GM19395 (cell line): ENCODE data around the gene ZBTB25.

Experiments used
- ATAC-seq: cut with Tn5 transposase; IDR thresholded peaks from one replicate; pipeline ENCODE4 v1.9.1; 2021; ENCODE audit warnings: mild to moderate bottlenecking, moderate library complexity; ENCODE audit not compliant: unreplicated experiment

ZBTB25 gene

DNA sequence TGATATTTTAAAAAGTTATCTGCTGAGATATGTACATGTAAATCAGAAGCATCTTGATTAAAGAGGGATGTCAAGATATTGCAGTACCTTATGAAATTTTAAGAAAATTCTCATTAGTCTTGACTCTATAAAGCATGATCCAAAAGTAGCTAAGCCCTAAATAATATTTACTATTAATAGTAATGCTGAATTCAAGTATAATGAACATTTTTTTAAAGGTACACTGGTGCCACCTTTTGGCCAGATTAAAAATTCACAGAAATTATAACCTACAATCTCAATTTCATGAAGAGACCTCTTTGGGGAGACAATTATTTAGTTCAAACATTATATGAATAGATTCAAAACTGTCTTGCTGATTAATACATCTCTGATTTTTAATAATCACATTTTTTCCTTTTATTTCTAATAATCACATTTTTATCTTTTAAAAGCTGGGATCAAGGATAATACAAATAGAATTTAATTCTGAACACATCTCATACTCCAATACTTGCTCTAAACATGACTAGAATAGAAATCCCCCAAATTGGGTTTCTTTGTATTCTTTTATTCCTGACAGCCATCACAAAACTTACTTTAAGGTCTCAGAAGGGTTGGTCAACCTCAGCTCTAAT lies 24.9 kb downstream of the ZBTB25 start:
- ATAC-seq = no peak

DNA sequence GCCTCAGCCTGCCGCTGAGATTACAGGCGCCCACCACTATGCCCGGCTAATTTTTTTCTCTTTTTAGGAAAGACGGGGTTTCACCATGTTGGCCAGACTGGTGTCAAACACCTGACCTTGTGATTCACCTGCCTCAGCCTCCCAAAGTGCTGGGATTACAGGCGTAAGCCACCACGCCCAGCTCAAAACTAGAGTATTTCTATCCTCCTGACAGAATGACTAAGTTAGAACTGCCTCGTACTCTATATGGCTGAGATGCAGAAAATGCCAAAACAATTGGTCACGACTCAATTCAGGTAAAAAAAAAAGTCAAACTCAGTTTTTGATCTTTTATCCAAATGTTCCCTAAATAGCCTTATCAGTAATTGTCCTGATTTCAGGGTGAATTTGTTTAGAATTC lies 27.2 kb downstream of the ZBTB25 start:
- no peak for ATAC-seq

DNA sequence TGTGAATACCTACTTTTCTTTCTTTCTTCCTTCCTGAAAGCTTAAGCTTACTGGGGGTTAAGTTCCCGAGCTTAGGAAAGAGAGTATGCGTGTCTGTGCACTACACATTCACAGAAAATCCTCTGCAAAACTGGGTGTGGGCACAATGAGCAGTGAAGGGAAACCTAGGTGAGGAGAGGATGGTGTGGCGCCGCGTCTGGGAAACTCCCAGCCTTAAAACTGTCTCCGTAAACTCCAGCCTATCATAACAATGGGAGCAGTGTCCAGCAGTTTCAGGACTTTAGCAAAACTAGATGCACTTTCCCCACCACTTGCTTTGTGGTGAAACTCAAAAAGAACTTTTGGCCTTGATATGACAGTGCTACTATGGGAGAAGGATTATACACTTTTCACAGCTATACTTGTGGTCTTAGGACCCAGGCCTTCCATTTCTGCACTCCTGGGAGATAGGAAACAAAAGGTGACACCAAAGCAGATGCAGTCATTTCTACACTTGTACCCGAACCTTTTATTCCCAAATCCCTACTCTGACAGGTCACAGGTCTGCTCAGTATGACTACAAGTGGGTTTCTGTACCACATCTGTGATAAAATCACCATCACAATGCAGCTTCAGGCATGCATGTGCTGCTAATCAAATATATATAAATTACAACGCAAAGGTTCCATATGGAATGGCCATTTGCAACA lies 27.9 kb downstream of the ZBTB25 start:
- ATAC-seq = no peak

DNA sequence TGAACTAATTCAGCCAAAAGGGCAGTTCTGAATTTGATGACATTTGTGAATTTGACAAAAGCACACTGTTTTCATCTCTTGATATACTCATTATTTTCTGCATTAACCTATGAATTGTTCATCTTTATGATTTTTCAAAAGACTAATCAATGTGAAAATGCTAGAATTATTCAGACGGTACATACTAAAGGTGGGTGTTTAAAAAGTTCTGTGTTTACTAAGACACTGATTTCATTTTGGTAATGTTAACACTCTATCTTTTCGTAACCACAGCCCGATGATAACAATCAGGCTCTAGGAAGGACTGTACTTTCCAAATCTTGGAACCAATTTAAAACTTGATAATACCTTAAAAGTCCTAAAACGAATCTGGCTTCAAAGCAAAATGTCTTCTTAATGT lies 28.9 kb downstream of the ZBTB25 start:
- ATAC-seq = no peak

DNA sequence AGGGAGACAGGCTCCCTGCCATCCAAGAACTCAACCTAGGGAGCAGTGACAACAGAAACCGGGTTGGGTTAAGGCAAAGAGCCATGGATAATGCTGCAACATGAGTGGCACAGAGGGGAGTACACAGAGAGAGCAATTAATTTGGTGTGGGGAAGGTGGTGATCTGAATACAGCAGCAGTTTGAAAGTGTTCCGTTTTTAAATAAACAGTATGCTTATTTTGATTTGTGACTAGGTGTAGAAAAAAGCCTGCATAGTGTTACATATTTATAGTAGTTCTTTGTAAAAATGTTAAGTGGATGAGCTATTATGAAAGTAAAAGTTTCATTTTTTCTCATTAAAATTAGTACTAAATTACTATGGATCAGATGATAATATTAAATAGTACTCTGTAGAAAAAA lies 29.6 kb downstream of the ZBTB25 start:
- ATAC-seq = no peak

DNA sequence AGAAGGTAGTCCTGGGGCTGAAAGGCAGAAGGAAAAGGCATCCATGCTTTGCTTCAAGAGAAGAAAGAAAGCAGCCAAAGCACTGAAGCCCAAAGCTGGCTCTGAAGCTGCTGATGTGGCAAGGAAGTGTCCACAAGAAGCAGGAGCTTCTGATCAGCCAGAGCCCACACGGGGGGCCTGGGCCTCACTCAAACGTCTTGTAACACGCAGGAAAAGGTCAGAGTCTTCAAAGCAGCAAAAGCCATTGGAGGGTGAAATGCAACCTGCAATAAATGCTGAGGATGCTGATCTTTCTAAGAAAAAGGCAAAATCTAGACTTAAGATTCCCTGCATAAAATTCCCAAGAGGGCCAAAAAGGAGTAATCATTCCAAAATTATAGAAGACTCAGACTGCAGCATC lies 35.2 kb downstream of the ZBTB25 start:
- no peak for ATAC-seq

DNA sequence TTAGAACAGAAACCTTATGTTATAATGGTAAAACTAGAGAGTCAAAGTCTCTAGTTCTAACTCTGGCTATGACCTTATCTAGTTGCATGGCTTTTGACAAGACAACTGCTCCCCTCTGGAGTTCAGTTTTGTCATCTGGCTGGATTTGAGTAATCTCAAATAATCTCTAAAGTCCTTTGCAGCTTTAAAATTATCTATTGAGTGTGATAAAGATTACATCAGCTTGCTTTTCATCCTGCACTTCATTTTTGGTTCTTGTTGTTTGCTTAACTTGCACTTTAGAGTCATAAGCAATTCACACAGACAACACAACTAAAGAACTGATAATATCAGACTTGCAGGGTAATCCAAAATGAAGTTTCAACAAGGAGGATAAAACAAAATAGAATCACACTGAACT lies 36.1 kb downstream of the ZBTB25 start:
- no peak for ATAC-seq

DNA sequence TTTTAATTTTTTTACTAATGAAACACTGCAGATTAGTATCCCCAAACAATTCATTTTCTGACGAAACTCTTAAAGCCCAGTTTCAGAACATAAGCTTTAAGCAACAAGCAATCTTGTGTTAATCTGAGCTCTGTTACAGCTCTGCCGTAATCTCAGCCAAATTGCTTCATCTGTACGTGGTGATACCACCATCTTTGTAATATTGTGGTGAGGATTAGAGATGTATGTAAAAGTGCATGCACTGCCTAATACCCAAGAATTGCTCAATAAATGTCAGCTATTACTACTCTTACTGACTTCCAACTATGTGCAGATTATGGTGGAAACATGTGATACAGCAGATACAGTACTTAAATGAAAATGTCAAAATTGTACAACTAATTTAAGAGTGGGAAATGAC lies 36.5 kb downstream of the ZBTB25 start:
- ATAC-seq = no peak

DNA sequence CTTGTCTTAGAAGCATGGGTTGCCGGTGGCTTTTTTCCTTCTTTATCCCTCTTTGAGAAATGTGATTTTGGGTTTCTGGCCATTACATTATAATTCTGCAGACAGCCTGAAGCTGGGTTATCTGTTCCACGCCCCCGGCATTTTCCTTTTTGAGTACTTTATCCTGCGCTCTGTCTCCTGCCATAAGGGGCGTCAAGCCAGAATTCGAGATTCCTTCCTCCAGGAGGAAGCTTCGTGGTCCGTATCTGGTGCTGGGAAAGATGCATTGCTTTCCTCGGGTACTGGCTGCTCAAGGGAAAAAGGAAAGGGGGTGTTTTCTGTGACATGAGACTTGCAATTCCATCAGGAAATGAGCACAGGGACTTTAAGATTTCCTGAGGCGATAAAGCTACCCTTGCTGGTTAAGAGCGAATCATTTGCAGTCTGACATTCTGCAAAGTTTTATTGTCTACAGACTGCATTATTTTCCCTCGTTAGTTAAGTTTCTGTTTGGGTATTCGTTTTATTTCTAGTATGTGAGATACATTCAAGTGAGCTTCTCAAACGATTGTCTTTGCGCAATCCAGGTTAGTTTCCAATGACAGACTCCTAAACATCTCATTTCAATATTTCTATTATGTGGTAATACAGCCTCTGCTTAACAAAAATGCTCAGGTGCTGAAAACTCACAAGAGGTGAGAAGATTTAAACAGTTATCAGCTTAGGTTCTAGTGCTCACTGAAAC lies 37.6 kb downstream of the ZBTB25 start:
- no peak for ATAC-seq

DNA sequence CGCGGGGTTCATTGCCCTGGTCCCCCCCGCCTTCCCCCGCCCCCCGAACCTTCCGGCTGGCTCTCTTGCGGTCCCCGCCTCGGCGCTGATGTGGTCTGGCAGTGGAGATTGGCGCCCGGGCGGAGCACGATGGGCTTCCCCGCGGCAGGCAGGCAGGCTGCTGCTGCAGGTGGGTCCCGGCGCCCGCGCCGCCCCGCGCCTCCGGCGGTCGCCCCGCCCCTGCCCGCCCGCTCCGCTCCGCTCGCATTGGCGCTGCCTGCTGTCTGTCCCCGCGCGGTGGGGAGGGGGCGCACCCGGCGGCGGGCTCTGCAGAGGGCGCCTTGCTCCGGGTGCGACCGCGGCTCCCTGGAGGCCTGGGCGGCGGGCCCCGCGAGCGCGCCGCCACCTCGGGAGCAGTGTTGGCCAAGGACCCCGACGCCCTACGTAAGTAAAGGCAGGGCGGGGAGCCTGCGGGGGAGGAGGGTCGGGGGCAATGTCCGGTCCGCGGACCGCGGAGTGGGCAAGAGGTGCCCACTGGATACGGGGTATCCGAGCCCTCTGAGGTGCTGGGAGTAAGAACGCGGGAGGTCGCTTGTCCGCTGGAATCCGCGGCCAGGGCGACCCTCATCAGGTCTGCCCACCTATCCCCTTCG lies 38.3 kb downstream of the ZBTB25 start, which contains the start of gene AKAP5:
Gene AKAP5 (plus strand): TSS at position 309 of the 632 bp plus-strand sequence. CDS start 2,896 bp downstream, outside the sequence.
- peak; percentile 59 for ATAC-seq

DNA sequence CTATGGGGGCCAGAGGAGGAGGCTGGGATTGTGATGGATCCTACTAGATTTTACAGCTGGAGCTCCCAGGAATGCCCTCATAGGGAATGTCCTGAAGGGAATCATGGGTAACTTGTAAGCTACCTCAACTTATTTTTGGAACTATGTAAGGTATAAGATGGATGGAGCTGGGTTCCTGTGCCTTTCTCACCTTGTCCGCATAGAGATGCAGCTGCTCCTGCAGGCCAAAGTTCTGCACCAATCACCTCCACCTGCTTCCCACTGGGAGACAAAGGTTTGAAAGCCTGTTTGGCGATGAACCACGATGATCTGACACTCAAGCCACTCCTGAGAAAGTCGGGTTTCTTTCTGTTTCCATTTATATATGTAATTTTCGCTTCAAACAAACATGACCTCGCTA lies 39.0 kb downstream of the ZBTB25 start:
- peak; percentile 5 for ATAC-seq

DNA sequence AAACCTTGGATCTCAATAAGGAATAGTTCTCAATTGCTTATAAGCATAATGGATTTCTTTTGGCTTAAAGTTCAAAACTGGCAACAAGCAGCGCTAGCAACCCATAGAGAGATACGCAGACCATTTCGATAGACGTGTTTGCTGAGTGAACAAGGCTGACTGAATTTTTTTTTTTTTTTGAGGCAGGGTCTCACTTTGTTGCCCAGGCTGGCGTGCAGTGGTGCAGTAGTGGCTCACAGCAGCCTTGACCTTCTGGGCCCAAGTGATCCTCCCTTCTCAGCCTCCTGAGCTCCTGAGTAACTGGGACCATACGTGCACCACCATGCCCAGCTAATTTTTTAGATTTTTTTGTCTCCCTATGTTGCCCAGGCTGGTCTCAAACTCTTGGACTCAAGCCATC lies 39.8 kb downstream of the ZBTB25 start:
- no peak for ATAC-seq

DNA sequence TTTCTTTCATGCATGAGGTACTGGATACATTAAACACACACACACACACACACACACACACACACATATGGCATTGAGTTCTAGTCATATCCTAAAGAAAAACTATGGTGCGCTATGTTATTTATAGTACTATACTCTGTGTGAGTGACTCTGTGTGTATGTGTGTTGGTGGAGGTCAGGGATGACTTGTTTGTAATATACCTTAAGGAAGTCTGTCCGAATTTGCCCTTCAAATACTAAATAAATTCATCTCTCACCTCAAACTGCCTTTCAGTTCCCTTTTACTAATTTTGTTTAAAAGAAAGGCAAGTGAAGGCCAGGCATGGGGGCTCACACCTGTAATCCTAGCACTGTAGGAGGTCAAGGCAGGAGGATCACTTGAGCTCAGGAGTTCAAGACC lies 40.4 kb downstream of the ZBTB25 start:
- no peak for ATAC-seq

DNA sequence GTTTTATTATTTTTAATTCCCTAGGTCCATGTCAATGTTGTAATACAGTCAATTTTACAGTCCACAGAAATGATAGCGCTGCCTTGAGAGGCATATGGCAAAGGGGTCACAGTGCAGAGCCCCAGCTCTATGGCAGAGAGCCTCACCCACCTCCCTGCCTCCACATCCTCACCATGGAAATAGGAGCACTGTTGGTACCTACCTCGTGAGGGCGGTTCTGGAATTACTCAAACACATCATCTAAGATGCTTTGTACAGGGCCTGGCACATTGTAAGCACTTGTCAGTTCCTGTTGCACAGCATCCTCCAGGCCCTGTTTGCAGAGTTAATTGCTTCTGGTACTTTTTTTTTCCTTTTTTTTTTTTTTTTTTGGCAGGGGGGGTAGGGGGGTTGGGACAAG lies 42.4 kb downstream of the ZBTB25 start:
- no peak for ATAC-seq

DNA sequence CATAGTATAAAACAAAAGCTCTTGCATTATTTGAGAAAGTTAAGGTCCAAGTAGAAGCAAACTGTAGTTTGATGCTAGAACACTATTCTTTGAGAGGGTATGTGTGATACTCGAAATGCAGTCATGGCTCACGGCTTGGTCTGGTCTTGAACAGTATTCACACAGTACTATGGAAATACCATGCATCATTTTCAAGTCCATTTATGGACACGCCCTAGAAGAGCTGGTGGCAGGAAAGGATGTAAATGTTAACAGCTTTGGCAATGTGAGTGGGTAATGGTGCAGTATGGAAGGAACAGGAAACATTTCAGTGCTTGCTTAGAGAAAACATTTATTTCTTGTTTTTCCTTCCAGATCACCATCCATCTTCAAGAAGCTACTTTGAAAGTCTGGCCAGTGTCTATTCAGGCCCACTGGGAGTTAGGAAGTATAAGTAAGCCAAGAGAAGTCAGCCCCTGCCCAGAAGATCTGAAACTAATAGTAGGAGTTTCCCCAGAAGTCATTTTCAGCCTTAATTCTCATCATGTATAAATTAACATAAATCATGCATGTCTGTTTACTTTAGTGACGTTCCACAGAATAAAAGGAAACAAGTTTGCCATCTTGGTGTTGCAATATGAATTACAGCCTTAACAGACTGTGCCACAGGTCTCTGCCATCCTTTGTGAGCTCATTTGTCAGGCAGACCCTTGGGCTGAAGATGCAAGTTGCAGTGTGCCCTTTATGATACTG lies 44.1 kb downstream of the ZBTB25 start:
- ATAC-seq = no peak

DNA sequence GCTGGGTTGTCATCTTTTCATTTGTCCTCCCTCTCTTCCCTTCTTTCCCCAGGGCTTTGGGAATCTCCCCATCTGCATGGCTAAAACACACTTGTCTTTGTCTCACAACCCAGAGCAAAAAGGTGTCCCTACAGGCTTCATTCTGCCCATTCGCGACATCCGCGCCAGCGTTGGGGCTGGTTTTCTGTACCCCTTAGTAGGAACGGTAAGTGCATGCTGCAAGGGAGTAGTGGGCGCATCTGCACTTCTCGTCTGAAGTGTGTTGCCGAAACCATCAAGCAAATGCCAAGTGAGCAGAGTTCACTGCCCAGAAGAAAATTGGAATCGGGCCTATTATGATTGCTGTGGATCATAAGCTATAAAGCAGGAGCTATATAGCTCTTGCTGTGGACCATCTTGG lies 49.0 kb downstream of the ZBTB25 start:
- no peak for ATAC-seq

DNA sequence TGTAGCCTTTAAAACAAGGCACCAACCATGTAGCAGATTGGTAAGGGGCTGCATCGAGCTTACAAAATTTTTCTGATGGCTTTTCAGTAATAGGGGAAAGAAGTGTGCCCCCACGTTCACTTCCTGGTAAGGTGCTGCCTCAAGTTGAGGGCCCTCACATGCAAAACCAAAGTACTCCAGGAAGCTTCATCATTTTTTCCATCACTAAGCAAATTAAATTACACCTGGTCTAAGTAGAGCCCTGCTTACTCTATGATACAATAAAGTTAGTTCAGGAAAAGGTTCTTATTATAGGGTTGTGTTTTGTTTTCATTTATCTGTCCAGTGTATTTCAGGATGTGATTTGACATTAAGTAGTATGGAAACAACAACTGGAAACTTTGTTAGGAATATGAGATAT lies 53.4 kb downstream of the ZBTB25 start:
- ATAC-seq = no peak

DNA sequence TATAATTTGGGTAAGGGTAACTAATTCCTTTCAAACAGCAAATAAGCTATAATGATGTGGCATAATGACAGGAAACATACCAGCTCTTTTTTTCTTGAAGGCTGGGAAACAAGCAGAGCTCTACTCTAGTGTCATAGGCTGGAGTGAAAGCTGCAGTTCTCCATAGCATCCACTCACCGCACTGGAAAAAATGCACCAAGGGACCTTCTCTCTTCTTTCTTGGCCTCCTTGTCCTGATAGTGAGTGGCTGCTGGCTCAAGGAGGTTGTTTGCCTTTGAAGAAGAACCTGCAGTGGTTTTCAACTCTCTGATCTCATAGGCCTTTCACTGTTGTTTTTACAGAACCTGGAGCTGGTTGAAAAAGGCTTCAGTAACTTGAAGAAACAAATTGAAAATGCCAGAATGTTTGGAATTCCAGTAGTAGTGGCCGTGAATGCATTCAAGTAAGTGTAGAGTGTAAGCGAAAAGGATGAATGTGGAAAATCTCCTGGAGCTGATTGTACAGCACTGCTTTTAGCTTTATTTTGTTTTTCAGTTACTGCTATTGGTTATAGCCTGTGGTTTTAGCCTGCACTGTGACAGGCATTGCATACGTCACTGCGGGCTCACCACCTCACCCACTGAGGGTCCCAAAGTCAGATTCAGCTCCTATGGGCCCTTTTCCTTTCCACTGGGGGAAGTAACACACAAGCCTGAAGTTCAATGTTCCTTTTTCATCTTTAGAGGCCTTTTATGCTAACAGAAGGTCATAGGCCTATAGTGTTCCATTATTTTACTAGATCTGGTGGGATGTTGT lies 55.6 kb downstream of the ZBTB25 start:
- ATAC-seq = no peak

DNA sequence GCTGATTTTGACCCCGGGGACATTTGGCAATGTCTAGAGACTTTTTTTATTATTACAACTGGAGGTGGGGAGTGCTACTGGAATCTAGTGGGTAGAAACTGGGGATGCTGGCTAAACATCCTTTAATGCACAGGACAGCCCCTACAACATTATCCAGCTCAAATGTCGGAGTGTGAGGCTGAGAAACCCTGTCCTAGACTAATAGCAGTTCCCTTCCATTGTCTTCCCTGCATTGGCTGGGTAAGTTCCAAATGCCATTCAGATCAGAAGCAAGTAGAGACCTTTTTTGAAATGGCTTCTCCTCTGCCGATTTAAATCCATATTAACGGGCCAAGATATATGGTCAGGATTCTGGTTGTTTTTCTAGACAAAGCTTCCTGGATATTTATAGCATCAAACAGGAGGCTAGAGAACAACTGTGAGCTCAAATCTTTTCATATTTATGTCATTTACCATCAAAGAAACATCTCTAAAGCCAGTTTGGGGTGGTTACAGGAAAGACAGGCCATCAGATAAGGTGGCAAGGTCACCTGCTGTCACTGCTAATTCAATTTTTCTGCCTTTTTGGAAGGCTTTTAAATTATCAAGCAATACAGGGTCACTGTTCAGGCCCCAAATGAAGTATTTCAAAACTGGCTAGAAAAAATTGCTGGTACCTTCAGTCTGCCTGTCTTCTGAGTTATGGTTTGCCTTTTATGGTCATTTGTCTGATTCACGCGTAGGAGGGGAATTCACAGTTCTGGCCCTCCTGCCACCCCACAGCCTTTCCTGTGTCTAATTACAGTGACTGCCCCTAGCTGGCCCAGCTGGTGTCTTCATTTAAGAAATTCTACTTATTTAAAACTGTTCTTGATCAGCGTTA lies 58.4 kb downstream of the ZBTB25 start:
- peak; percentile 98 for ATAC-seq
